GM21360 (cell line): Measurements from ENCODE around the gene PLLP.
A peak's percentile ranks its signal among the peaks of the same experiment; 100 is the strongest.
"Not testable (repeated sequence)": the region's sequence is repeated elsewhere in the genome, so short reads cannot be mapped to it uniquely, and the experiment has no call there.

Experiments used
- ATAC-seq: cut with Tn5 transposase; IDR thresholded peaks from one replicate; pipeline ENCODE4 v1.9.1; 2021; ENCODE audit warnings: mild to moderate bottlenecking, moderate library complexity; ENCODE audit not compliant: unreplicated experiment

PLLP gene

DNA sequence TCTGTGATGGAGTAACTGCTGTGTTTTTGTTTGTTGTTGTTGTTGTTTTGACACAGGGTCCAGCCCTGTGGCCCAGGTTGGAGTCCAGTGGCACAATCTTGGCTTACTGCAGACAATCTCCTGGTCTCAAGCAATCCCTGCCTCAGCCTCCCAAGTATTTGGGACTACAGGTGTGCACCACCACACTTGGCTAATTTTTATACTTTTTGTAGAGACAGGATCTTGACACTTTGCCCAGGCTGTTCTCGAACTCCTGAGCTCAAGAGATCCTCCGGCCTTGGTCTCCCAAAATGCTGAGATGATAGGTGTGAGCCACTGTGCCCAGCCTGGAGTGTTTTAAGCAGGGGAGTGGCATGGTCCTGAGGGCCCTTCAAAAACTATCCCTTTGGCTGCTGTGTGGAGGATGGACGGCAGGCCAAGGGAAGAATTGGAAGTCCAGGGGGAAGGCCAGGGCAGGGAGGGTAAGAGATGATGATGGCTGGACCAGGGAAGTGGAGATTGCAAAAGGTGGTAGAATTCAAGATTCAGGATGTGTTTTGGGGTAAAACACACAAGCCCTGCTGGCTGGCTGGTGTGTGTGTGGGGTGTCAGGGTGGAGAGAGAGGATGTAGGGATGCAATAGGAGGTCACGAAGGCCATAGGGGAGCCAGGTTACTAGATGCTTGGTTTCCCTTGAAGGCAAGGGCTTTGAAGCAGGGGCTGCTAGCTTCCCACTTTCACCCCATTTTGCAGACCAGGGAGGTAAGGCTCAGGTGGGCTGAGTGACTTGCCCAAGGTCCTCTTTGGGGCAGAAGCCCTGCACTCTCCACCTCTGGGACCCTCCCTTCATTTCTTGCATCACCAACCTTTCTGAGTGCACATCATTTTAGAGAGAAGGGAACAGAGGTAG is 18.8 kb upstream of the PLLP start:
- ATAC-seq: no peak

GRCh38 chr16:57301126-57301817 is 16.8 kb upstream of the PLLP start:
- ATAC-seq: no peak

GRCh38 chr16:57300387-57301125 is 16.1 kb upstream of the PLLP start:
- peak; percentile 86 for ATAC-seq

DNA sequence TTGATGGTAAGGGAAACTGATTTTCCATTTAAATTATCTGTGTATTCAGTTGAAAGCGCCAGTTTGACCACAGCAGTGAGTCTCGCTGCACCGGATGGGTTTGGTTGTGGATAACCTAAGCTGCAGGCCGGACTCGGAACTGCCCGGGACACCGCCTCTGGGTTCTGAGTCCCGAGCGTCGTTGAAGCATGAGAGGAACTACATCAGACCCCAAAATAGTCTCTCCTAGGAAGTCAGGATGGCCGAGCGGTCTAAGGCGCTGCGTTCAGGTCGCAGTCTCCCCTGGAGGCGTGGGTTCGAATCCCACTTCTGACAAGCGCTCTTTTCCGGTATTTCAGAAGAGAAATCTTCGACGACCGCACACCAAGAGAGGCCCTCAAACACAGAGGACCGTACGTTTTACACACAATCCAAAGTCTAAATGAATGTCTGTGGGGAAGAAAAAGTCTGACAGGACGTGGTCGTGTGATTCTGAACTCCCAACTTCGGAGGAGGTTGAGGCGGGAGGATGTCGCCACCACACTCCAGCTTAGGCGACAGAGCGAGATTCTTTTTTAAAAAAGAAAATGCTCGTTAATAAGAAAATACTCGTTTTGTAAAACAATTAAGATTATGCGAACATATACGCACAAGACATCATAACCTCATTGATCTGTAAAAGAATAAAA is 15.4 kb upstream of the PLLP start:
- peak; percentile 46 for ATAC-seq

- peak; percentile 20 for ATAC-seq
These were observed 14.7 kb upstream of the PLLP start for GRCh38 chr16:57299009-57299718.

DNA sequence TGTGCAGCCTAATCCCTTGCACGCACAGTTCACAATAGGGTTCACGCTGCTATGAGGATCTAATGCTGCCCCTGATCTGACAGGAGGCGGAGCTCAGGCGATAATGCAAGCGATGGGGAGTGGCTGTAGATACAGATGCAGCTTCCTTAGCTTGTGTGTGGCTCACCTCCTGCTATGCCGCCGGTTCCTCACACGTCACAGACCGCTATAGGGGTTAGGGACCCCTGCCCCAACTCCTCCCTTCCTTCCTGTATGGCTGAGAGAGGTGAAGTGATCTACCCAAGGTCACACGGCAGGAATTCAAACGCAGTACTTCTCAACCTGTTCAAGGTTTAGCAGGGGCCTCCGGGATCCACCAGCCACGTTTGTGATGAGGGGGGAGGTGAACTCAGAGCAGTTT is 13.4 kb upstream of the PLLP start:
- ATAC-seq: no peak

DNA sequence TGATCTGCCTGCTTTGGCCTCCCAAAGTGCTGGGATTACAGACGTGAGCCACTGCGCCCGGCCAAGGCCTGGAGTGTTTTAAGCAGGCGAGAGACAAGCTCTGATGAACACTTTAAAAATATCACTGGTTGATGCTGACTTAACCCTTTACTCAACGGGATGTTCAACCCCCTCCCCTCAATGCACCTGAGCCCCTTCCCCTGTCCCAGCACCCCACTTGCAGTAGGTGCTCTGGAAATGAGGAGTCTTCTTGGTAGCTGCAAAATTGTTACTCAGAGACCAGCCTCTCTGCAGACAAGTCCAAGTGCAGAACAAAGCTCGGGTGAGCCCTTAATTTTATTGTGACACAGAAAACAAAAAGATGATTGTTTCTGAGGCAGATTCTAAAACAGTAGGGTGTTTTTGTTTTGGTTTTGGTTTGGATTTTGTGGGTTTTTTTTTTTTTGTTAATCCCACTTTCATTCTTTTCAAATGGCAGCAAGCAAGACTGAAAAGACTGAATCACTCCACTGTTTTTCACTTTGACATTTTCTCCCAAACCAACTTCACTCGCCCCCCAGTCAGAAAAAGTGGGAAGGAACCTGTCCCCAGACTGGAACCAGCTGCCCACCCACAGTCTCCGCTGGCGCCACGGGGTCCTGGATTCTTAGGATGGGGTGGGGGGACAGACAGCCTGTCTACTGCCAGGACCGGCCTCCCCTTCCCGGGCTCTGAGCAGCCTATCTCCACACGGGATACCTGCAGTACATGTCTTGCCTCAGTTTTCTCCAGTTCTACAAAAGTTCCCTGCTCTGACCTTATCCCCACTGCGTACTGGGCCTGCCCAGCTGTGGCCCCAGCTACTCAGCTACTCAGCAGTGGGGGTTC is 5.2 kb upstream of the PLLP start:
- no peak for ATAC-seq

DNA sequence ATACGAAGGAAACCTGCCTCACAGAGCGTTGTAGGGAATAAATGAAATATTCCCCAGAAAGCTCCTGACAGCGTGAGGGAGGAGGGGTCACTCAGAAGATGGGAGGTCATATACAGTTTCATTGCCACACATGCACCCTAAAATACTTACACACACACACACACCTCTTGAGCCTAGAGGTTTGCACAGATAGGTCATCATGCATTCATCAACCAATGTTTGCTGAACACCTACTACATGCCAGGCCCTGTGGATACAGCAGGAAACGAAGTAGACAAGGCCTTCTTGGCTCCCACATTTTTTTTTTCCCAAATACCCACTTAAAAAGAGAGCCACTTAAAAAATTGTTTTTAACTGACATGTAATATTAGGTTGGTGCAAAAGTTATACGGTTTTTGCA is 907 bp upstream of the PLLP start:
- ATAC-seq: no peak

- no peak for ATAC-seq
These were observed 486 bp upstream of the PLLP start for GRCh38 chr16:57284952-57285363.

- ATAC-seq: no peak
These were observed 588 bp downstream of the PLLP start for GRCh38 chr16:57283959-57284208.

- no peak for ATAC-seq
These were observed 1.1 kb downstream of the PLLP start for GRCh38 chr16:57283214-57283958.

- no peak for ATAC-seq
These were observed 1.8 kb downstream of the PLLP start for GRCh38 chr16:57282510-57283213.

- no peak for ATAC-seq
These were observed 2.7 kb downstream of the PLLP start for GRCh38 chr16:57281791-57282190.

DNA sequence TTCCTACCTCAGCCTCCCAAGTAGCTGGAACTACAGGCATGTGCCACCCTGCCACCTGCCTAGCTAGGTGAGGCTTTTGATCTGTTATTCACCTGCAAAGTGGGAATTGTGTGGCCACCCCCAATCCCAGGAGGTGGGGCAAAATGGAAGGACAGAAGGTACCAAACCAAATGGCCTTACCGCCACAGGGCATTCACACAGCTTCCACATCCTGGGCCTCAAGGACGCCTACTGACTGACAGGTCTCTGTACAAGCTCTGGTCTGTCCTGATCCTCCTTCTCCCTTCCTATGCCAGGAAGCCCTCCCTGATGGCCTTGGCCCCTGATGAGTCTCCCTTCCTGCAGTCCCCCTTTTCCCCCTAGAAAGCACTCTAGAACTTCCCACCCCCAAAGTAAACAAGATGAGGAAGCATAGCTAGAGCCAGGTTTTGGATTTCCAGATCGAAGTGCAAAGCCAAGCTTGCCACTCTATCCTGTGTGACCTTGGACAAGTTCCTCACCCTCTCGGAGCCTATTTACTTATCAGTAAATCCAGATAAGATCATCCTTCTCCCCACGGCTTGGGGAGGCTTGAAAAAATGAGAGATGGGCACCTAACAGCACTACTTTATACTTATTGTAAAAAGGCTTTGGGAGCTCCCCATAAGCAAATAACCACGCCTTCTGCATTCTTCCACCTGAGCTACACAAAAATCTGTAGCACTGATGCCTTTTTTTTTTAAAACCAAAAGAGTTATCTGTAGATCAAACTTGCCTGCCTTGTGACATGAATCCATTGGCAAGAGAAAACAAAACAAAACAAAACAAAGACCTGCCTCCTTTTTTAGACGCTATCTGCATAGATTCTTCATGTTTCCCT is 4.5 kb downstream of the PLLP start:
- ATAC-seq: no peak

DNA sequence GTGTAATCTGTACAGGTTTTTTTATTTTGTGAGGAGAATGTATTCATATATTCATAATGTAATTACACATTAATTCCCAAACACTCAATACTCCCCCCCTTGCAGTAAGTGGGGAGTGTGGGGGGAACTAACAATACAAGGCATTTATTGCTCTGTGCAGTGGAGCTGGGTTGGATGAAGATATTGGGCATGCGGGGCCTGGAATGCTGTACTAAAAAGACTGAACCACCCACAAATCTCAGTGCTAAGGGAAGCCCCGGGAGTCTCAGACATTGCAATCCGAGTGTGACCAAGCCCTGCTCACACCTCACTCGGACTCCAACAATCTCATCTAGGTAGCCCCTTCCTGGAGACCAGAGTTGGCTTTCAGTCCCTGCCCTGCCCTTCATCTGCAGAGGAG is 6.0 kb downstream of the PLLP start:
- ATAC-seq: no peak

- ATAC-seq: no peak
These were observed 6.9 kb downstream of the PLLP start for GRCh38 chr16:57277586-57277985.

DNA sequence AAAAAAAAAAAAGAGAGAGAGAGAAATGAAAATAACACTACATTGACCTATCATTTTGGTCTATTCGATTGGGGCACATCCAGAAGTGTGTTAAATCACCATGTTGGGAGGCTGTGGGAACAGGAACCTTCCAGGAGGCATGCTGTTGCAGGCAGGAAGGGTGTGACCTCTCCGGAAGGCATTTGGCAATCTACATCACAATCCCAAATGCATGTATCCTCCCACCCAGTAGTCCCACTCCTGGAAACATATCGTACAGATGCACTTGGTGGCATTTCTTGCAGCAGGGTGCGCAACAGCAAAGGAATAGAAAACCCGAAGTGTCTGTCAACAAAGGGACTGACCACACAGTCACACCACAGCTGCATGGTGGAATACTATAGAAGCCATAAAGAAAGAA is 7.9 kb downstream of the PLLP start:
- ATAC-seq: no peak

GRCh38 chr16:57275946-57276345 is 8.5 kb downstream of the PLLP start:
- not testable (repeated sequence) for ATAC-seq
